Loucy (cell line): ENCODE results near the gene EIF3C.
"Not testable (repeated sequence)": the region's sequence is repeated elsewhere in the genome, so short reads cannot be mapped to it uniquely, and the experiment has no call there.

Source experiments
- H2AFZ ChIP-seq: fragments of 200-600 bp; sonication (generic); 2 replicates; pipeline ENCODE4 v1.6.0; 2016; ENCODE audit warnings: antibody characterized with exemption, mild to moderate bottlenecking, low read length, moderate library complexity
- H3F3A ChIP-seq: fragments of 200-600 bp; 2 replicates; pipeline ENCODE4 v1.6.0; 2016; ENCODE audit warnings: antibody characterized with exemption, low read depth, mild to moderate bottlenecking
- H3K27me3 ChIP-seq: fragments of 200-600 bp; sonication (generic); 2 replicates; pipeline ENCODE4 v1.6.1; 2014; ENCODE audit warnings: low read length, mild to moderate bottlenecking; ENCODE audit not compliant: insufficient read depth, poor library complexity, severe bottlenecking
- H3K36me3 ChIP-seq: fragments of 200-600 bp; sonication (generic); 2 replicates; pipeline ENCODE4 v1.6.1; 2016; ENCODE audit warnings: low read length; ENCODE audit not compliant: insufficient read depth
- H3K4me1 ChIP-seq: fragments of 200-600 bp; sonication (generic); 2 replicates; pipeline ENCODE4 v1.5.1; 2014; ENCODE audit warnings: low read length, mild to moderate bottlenecking; ENCODE audit not compliant: insufficient read depth, poor library complexity, severe bottlenecking
- H3K4me2 ChIP-seq: fragments of 200-600 bp; sonication (generic); 2 replicates; pipeline ENCODE4 v1.6.0; 2014; ENCODE audit warnings: antibody characterized with exemption, low read length, low read depth, mild to moderate bottlenecking; ENCODE audit not compliant: poor library complexity, severe bottlenecking
- H3K4me3 ChIP-seq: fragments of 200-600 bp; sonication (generic); 2 replicates; pipeline ENCODE4 v1.5.1; 2014; ENCODE audit warnings: low read length, mild to moderate bottlenecking, mixed read lengths; ENCODE audit not compliant: poor library complexity, severe bottlenecking
- H3K79me2 ChIP-seq: fragments of 200-600 bp; sonication (generic); 2 replicates; pipeline ENCODE4 v1.6.1; 2014; ENCODE audit warnings: low read length; ENCODE audit not compliant: insufficient read depth
- H3K9ac ChIP-seq: fragments of 200-600 bp; sonication (generic); 2 replicates; pipeline ENCODE4 v1.6.0; 2014; ENCODE audit warnings: mild to moderate bottlenecking, low read depth, low read length, moderate library complexity; ENCODE audit not compliant: poor library complexity, severe bottlenecking
- H3K9me2 ChIP-seq: fragments of 200-600 bp; sonication (generic); replicated peaks from 2 replicates; pipeline ENCODE4 v1.6.1; 2016; ENCODE audit warnings: low read depth, low read length, mixed read lengths
- H3K9me3 ChIP-seq: fragments of 200-600 bp; sonication (generic); 2 replicates; pipeline ENCODE4 v1.6.1; 2014; ENCODE audit warnings: mild to moderate bottlenecking, antibody characterized with exemption, low read length, low read depth; ENCODE audit not compliant: insufficient read depth
- H4K20me1 ChIP-seq: fragments of 200-600 bp; sonication (generic); 2 replicates; pipeline ENCODE4 v1.6.0; 2014; ENCODE audit warnings: antibody characterized with exemption, low read length, mild to moderate bottlenecking; ENCODE audit not compliant: insufficient read depth, poor library complexity, severe bottlenecking

Gene EIF3C, protein sequence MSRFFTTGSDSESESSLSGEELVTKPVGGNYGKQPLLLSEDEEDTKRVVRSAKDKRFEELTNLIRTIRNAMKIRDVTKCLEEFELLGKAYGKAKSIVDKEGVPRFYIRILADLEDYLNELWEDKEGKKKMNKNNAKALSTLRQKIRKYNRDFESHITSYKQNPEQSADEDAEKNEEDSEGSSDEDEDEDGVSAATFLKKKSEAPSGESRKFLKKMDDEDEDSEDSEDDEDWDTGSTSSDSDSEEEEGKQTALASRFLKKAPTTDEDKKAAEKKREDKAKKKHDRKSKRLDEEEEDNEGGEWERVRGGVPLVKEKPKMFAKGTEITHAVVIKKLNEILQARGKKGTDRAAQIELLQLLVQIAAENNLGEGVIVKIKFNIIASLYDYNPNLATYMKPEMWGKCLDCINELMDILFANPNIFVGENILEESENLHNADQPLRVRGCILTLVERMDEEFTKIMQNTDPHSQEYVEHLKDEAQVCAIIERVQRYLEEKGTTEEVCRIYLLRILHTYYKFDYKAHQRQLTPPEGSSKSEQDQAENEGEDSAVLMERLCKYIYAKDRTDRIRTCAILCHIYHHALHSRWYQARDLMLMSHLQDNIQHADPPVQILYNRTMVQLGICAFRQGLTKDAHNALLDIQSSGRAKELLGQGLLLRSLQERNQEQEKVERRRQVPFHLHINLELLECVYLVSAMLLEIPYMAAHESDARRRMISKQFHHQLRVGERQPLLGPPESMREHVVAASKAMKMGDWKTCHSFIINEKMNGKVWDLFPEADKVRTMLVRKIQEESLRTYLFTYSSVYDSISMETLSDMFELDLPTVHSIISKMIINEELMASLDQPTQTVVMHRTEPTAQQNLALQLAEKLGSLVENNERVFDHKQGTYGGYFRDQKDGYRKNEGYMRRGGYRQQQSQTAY

DNA sequence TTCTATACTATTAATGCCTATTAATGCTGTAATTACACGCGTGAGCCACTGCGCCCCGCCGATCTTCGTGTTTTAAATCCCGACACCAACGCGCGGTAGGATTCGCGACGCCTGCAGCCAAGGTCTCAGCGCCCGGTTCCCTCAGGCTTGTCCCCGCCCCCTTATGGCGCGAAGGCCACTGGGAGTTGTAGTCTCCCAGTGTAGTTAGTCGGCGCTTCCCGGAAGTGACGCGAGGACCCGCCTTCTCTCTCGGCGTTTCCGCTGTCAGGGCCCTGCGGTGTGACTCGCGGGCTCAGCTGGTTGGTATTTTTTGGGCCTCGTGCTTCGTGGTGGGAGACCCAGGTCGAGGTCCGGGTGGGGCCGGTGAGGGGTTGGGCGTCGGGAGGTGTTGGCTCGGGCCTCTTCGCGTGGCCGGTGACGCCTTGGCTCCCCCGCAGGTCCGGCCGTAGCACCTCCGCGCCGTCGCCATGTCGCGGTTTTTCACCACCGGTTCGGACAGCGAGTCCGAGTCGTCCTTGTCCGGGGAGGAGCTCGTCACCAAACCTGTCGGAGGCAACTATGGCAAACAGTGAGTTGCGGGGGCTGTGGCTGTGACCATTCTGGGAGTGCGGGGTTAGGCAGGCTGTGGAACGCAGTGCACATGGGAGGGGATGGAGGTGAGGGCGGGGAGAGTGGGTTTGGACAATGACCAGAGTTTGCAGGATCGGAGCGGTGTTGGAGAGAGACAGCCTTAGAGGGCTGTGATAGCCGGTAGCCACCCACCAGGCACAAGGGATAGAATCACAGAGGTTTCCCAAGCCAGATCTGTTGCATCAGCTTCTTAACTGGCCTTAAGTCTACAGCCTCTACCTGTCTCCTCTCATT, at the start of gene EIF3C:
Gene EIF3C (plus strand): TSS at position 245 of the 864 bp plus-strand sequence. CDS start 223 bp downstream, at position 468.
- H3K9me3 ChIP-seq, H3K79me2 ChIP-seq, H2AFZ ChIP-seq, H3K9me2 ChIP-seq, H3K27me3 ChIP-seq, H3K4me2 ChIP-seq, H3K9ac ChIP-seq, H4K20me1 ChIP-seq, H3K4me3 ChIP-seq, H3K36me3 ChIP-seq, H3K4me1 ChIP-seq, H3F3A ChIP-seq: not testable (repeated sequence)

DNA sequence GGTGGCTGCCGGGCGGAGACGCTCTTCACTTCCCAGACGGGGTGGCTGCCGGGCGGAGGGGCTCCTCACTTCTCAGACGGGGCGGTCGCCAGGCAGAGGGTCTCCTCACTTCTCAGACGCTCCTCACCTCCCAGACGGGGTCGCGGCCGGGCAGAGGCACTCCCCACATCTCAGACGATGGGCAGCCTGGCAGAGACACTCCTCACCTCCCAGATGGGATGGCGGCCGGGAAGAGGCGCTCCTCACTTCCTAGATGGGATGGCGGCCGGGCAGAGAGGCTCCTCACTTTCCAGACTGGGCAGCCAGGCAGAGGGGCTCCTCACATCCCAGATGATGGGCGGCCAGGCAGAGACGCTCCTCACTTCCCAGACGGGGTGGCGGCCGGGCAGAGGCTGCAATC, 45.0 kb upstream of the EIF3C start:
- not testable (repeated sequence) for H3K4me1 ChIP-seq, H2AFZ ChIP-seq, H3K27me3 ChIP-seq, H3K4me2 ChIP-seq, H3F3A ChIP-seq, H4K20me1 ChIP-seq, H3K79me2 ChIP-seq, H3K36me3 ChIP-seq, H3K9me3 ChIP-seq, H3K9me2 ChIP-seq, H3K4me3 ChIP-seq, H3K9ac ChIP-seq

DNA sequence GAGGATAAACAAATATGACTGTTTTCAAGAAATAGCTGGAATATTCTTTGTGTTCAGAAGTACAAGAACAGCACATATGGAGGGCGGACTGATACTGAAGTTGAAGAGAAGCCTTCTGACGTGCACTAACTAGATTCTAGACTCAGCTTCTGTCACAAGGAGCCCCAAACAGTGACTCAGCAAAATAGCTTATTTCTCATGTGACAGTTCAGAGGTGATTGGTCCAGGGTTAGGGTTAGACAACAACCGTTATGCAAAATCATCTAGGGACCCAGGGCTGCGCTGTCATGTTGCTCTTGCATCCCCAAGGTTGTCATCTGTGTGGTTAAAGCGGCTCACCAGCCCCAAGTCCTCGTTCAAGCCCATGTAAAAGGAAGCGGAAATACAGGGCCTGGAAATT, 43.8 kb upstream of the EIF3C start:
- H3K27me3 ChIP-seq, H3K9me2 ChIP-seq, H3K79me2 ChIP-seq, H4K20me1 ChIP-seq, H3K9ac ChIP-seq, H3K4me1 ChIP-seq, H3K36me3 ChIP-seq, H3K9me3 ChIP-seq, H3K4me2 ChIP-seq, H2AFZ ChIP-seq, H3K4me3 ChIP-seq, H3F3A ChIP-seq: not testable (repeated sequence)

GRCh38 chr16:28668199-28668598, 43.1 kb upstream of the EIF3C start:
- not testable (repeated sequence) for H2AFZ ChIP-seq, H3F3A ChIP-seq, H3K79me2 ChIP-seq, H3K4me1 ChIP-seq, H4K20me1 ChIP-seq, H3K9me3 ChIP-seq, H3K9me2 ChIP-seq, H3K36me3 ChIP-seq, H3K9ac ChIP-seq, H3K27me3 ChIP-seq, H3K4me3 ChIP-seq, H3K4me2 ChIP-seq

- H3K9me2 ChIP-seq, H3K36me3 ChIP-seq, H3K79me2 ChIP-seq, H3K4me2 ChIP-seq, H2AFZ ChIP-seq, H3K4me3 ChIP-seq, H3K27me3 ChIP-seq, H4K20me1 ChIP-seq, H3K9me3 ChIP-seq, H3K9ac ChIP-seq, H3K4me1 ChIP-seq, H3F3A ChIP-seq: not testable (repeated sequence)
Measured at GRCh38 chr16:28688327-28688952, 22.8 kb upstream of the EIF3C start.

GRCh38 chr16:28689425-28689824, 21.8 kb upstream of the EIF3C start:
- H4K20me1 ChIP-seq, H3K79me2 ChIP-seq, H2AFZ ChIP-seq, H3K27me3 ChIP-seq, H3K4me1 ChIP-seq, H3K9ac ChIP-seq, H3K9me2 ChIP-seq, H3F3A ChIP-seq, H3K9me3 ChIP-seq, H3K36me3 ChIP-seq, H3K4me3 ChIP-seq, H3K4me2 ChIP-seq: not testable (repeated sequence)
